ENCODE data around the gene COPRS. TPM values are rescaled to one million over a fixed set of nuclear protein-coding genes. Genes with fewer than 3 reads are reported as not detected.

The COPRS gene
- total RNA-seq (ENCODE audit: low replicate concordance): 63.5 and 65.0 TPM in 2 replicates

GRCh38 chr17:31858642-31859486 lies at the start of gene COPRS:
Gene COPRS (minus strand): TSS chr17:31859244. CDS start chr17:31859199, 45 bp downstream.

Other genes with a start within 250 kb of the COPRS start
- 19.3 and 28.5 TPM in 2 replicates for gene UTP6, start 42.5 kb upstream of the COPRS start, total RNA-seq (ENCODE audit: low replicate concordance)
- gene SUZ12, start 77.8 kb upstream of the COPRS start, total RNA-seq (ENCODE audit: low replicate concordance): 6.0 and 12.6 TPM in 2 replicates
- 10.5 and 22.0 TPM in 2 replicates for gene LRRC37B, start 148.1 kb upstream of the COPRS start, total RNA-seq (ENCODE audit: low replicate concordance)

Data from smooth muscle cell of the coronary artery (primary cell).